ENCODE results near the gene SUN1.

DNA sequence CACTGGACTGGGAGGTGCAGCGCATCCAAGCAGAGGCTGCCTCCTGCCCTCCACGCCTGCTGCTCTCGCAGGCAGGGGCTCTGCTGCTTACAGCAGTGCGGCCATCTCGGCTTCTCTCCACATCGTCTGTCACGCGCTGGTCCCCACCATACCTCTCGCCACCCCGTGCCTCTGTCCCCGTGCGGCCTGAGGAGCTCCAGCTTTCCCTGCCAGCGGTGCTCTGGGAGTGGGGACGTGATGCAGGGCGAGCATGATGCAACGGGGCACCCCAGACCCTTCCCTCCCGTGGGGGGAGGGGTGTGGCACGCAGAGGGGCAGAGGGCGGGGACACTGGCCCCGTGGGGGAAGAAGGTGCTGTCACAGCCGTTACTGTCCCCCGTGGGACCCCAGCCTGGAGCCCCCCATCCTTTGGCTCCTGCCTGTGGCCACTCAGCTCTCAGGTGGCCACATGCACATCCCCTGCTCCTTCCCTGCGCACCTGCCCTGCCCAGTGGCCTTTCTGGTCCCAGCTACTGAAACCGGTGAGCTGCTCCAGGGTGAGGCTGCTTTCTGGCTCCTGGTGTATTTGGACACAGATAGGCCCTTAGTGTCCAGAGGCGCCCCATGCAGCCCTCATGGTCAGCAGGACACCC, 53.1 kb downstream of the SUN1 start:
- TF ChIP-seq GATA3 (IDR thresholded peaks at IDR 0.05; ENCODE audit: low read depth, low read length): no peak
- no peak for TF ChIP-seq GATA2 (IDR thresholded peaks at IDR 0.05; ENCODE audit: low read depth, low read length)

Data from SH-SY5Y (cell line).